ENCODE results near the gene PLXDC2.

Gene PLXDC2

DNA sequence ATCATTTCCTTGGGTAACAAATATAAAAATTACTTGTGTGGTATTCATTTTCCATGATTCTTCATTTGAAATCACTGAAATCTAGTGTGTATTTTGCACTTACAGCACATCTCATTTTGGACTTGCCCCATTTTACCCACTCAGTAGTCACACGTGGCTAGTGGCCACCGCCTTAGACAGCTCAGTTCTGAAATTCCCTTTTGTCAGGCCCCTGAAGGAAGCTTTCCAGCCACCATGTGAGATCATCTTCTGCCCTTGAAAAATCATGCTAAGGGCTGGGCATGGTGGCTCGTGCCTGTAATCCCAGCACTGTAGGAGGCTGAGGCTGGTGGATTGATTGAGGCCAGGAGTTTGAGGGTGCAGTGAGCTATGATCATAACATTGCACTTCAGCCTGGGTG is 79.3 kb downstream of the PLXDC2 start:
- H3K4me3 ChIP-seq (ENCODE audit: low read length), result no peak overlapping the region
- no peak for TF ChIP-seq ZNF274 (IDR thresholded peaks at IDR 0.05; ENCODE audit: low read depth, low read length)

DNA sequence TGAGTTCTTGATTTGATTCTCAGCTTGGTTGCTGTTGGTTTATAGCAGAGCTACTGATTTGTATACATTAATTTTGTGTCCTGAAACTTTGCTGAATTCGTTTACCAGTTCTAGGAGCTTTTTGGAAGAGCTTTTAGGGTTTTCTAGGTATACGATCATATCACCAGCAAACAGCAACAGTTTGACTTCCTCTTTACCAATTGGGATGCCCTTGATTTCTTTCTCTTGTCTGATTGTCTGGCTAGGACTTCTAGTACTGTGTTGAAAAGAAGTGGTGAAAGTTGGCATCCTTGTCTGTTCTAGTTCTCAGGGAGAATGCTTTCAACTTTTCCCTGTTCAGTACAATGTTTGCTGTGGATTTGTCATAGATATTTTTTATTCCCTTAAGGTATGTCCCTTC is 86.2 kb downstream of the PLXDC2 start:
- no peak for TF ChIP-seq ZNF274 (IDR thresholded peaks at IDR 0.05; ENCODE audit: low read depth, low read length)
- H3K4me3 ChIP-seq (ENCODE audit: low read length), result no peak overlapping the region

DNA sequence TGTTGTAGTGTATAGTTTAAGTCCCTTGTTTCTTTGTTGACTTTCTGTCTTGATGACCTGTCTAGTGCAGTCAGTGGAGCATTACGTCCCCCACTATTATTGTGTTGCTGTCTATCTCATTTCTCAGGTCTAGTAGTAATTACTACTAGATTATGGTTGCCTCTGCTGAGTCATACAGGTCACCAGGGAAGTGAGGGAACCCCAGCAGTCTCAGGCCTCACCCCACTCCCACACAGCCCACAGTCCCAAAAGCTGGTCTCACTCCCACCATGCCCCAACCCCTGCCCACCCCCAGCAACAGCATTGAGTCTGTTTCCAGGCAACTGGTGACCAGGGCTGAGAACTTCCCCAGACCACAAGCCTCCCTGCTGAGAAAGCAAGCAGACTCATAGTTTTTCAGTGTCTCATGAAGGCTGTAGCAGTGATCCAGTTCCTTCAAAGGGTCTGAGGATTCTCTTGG is 88.0 kb downstream of the PLXDC2 start:
- TF ChIP-seq ZNF274 (IDR thresholded peaks at IDR 0.05; ENCODE audit: low read depth, low read length), result no peak
- no peak overlapping the region for H3K4me3 ChIP-seq (ENCODE audit: low read length)

DNA sequence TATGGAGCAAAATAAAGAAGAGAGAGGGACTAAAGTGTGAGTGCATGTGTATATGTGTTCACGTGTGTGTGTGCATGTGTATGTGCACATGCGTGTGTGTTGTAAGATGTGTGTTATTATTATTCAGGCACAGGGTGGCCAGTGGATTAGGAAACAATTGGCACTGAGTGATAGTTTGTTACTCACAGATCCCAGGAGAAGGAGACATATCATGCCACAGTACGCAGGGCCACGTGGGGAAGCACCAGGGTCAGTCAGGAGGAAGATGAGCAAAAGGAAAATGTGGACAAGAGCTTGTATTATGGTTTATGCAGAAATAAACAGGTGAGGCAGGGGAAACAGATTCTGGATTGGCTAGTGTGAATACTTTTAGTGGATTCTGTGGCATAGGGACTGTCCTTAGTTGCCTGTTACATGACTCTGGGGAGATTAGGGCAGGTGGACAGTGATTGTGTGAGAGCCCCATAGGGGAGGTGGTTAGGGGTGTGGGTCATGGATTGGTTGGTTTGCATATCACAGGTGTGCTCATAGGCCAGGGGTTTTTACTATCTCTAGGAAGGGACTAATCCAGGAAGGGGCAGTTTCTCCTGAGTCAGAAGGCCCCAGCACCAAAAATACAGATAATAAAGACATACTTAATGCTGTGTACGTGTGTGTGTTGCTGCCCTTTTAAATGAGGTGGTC is 90.0 kb downstream of the PLXDC2 start:
- H3K4me3 ChIP-seq (ENCODE audit: low read length), result no peak overlapping the region
- no peak for TF ChIP-seq ZNF274 (IDR thresholded peaks at IDR 0.05; ENCODE audit: low read depth, low read length)

DNA sequence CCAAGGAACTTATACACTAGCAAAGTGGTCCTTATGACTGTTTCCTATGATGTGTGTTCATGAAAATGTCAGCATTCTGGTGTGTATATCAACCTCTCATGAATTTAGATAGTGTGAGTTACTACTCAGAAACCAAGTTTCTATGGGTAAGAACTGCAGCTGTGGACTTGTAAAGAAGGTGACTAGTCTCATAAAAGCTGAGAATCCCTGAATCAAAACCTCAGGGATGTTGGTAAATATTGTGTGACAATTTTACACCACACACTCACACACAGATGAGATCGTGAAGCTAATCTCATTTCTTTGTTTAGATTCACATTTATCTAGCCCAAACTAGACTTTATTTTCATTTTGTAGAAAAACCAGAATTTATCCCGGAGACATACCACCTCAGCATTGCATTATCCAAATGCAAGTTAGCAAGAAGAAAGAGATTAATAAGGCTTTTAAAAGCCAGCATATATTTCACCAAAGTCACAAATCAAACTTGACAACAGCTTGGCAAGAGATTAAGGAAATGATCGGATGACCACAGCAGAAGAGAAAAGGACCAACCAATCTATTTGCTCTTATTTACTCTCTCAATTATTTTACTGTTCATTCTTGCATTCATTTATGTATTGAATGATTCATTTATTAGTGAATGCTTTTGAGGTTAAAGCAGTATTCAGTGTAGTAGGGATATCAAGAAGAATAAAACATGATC is 92.9 kb downstream of the PLXDC2 start:
- no peak overlapping the region for H3K4me3 ChIP-seq (ENCODE audit: low read length)
- TF ChIP-seq ZNF274 (IDR thresholded peaks at IDR 0.05; ENCODE audit: low read depth, low read length), result no peak

DNA sequence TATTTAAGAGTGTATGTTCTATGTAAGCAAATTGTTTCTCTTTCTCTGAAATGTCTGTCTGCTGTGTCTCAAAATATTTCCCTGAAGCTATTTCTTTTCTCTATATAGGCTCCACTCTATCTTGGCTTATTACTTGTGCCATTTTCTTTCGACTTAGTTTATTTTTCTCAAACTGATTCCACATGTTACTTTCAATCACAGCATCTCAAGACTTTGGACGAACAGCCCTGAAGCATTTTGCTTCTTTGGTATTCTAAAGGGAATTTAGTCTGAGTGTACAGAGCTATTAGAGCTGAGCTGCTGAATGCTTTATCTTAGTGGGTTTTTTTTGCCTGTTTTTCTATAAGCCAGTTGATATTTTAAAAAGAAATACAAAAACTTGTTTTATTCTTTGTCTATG is 95.7 kb downstream of the PLXDC2 start:
- TF ChIP-seq ZNF274 (IDR thresholded peaks at IDR 0.05; ENCODE audit: low read depth, low read length), result no peak
- no peak overlapping the region for H3K4me3 ChIP-seq (ENCODE audit: low read length)

DNA sequence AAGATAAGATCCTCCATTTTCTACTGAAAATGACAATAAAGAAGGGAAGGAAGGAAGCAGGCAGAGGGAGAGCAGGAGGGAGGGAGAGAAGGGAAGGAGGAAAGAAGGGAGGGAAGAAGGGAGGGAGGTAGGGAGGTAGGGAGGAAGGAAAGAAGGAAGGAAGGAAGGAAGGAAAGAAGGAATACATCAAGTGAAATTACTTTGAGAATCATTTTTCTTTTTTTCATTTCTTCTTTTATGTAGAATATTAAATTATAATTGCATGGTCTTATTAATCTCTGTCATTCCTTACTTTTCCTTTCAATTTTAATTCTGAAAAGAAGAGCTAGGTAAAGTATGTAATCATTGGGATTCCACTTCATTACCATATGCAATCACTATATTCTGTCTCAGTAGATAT is 97.8 kb downstream of the PLXDC2 start:
- no peak overlapping the region for H3K4me3 ChIP-seq (ENCODE audit: low read length)
- no peak for TF ChIP-seq ZNF274 (IDR thresholded peaks at IDR 0.05; ENCODE audit: low read depth, low read length)

DNA sequence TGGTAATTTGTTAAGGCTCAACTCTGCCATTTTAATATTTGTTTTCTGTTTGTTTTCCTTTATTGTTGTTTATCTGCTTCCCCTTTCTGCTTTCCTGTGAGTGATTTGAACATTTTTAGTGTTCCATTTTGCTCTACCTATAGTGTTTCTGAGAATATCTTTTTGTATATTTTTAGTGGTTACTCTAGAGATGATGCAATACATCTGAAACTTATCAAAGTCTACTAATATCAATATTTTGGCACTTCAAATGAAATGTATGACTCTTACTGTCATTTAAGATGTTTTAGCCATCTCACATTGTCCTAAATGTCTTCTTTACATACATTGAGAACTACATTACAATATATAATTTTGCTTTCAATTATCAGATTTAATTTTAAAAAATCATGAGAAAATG is 98.9 kb downstream of the PLXDC2 start:
- no peak overlapping the region for H3K4me3 ChIP-seq (ENCODE audit: low read length)
- no peak for TF ChIP-seq ZNF274 (IDR thresholded peaks at IDR 0.05; ENCODE audit: low read depth, low read length)

DNA sequence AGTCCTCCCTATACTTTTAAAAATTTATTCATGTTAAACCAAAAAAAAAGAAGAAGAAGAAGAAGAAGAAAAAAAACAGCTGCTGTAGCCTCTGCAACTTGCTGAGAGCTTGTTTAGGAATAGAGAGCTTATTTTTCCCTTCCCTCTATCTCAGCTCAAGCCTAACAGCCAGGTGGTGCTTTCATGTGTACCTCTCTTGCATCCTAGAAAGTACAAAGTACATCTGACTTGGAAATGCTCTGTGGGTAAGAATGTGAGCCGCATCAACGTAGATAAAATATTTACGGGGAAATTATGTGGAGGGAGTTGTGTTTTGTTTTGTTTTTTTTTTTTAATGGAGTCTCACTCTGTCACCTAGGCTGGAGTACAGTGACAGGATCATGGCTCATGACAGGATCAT is 99.6 kb downstream of the PLXDC2 start:
- no peak overlapping the region for H3K4me3 ChIP-seq (ENCODE audit: low read length)
- TF ChIP-seq ZNF274 (IDR thresholded peaks at IDR 0.05; ENCODE audit: low read depth, low read length), result no peak

DNA sequence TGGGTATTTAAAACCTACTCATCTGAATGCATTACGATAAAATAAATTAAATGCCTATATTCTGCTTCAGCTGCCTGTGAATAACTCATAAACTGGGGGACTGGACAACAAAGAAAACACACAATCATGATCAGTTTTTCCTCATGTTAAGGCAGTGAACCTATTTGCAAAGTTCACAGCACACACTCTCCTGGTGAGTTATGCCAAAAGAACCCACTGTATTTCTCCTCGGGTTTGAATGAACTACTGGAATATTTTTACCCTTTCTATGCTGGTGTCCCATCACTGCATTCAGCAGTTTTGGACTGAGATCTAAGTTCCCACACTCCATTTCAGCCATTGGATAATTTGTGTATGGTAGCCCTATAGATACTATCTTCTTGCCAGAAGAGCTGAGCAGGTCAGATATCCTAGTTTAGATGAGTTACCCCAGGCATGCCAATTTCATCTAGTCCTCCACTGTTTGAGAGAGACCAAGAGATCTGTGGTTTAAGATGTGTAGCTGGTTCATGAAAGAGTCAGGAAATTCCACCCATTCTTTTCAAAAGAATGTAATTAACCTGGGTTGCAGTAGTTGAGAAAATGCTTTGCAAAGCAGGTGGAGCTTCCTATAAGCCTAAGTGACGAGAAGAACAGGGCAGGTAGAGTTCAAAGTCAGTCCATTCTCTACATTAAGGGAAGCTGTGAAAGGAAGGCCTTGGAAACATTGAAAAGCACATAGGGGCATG is 101.7 kb downstream of the PLXDC2 start:
- no peak for TF ChIP-seq ZNF274 (IDR thresholded peaks at IDR 0.05; ENCODE audit: low read depth, low read length)
- no peak overlapping the region for H3K4me3 ChIP-seq (ENCODE audit: low read length)

DNA sequence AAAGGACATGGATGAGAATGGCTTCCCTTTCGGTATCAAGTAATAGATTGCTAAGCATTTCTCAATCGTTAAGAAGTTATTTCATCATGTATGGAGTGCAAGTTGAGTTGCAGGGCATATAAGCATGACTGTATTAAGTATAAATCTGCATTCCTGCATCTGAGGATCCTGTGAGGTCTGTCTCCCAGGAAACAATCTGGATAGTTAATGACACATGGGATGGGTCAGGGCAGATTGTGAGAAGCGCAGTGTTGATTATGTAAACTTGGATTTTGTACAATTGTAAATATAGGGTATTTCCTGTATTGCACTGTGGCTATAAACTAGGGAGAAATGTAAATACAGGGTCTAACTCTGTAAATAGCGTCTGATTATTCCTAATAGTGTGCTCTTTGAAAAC is 102.6 kb downstream of the PLXDC2 start:
- H3K4me3 ChIP-seq (ENCODE audit: low read length), result no peak overlapping the region
- no peak for TF ChIP-seq ZNF274 (IDR thresholded peaks at IDR 0.05; ENCODE audit: low read depth, low read length)

DNA sequence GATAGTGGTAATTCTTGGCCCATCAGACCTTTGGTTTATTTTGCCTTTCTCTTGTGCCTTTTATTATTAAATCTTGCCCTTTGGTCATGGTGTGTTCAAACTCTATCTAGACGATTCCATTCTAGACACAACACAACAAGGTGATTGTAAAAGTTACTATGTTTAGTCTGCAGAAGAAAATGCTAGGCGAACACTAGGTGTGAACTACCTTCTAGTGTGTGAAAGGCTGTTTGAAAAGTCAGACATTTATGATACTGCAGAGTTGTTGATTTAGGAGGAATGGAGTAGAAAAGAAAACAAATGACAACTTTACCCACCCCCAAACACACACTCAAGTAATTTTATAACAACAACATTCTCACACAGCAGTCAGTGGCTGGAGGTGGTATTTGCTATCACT is 103.4 kb downstream of the PLXDC2 start:
- no peak for TF ChIP-seq ZNF274 (IDR thresholded peaks at IDR 0.05; ENCODE audit: low read depth, low read length)
- H3K4me3 ChIP-seq (ENCODE audit: low read length), result no peak overlapping the region

DNA sequence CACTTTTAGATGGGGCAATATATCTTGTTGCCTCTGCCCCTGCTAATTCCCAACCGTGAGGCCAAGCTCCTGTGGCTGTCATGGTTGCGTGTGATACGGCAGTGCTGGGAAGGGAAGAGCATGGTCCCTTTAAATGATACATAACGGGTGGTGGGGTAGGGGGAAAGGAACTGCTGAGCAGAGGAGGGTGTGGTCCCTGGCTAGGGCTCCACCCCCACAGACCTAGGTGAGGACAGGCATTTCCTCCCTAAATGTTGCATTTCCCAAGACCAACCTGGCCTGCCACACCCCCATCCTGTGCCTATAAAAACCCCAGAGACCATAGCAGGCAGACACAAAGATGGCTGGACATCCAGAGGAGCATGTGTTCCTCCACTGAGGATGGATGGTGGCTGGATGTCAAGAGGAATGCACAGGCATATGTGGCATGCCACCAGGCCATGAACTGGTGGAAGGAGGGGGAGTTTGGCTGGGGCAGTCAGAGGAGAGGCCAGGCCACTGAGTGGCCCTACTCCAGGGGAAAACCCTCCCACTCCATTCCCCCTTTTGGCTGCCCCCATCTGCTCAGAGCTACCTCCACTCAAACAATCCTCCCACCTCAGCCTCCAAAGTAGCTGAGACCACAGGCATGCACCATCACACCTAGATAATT is 104.0 kb downstream of the PLXDC2 start:
- TF ChIP-seq ZNF274 (IDR thresholded peaks at IDR 0.05; ENCODE audit: low read depth, low read length), result no peak
- H3K4me3 ChIP-seq (ENCODE audit: low read length), result no peak overlapping the region

DNA sequence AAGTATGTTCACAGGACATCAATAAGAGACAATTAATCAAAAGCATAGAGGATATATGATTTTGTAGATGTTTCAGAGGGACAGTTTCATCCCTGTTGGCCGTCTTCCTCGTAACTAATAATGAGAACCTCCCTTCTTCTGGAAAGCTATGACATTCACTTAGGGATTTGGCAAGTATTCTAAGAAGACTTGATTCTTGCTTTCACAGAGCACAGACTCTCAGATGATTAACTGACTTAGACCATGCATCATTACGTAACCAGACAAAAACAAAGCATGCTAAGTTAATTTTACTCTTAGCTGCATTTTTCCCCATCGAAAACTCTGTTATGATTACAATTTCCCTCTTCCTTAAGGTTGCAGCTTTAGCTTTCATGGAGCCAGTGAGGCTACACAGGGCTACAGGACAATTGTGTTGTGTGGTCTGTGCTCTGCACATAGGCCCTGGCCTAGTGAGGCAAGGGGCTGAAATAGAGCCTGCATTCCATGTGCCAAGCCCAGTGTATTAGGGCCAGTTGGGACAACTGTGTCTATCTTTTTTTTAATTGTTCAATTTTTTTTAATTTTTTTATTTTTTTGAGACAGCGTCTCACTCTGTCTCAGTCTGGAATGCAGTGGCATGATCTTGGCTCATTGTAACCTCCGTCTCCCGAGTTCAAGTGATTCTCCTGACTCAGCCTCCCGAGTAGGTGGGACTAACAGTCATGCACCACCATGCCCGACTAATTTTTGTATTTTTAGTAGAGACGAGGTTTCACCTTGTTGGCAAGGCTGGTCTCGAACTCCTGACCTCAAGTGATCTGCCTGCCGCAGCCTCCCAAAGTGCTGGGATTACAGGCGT is 105.3 kb downstream of the PLXDC2 start:
- no peak overlapping the region for H3K4me3 ChIP-seq (ENCODE audit: low read length)
- TF ChIP-seq ZNF274 (IDR thresholded peaks at IDR 0.05; ENCODE audit: low read depth, low read length), result no peak

All from GM08714 (cell line).